HCT116 (cell line): ENCODE results near the gene SEC14L1. TPM values are rescaled to one million over a fixed set of nuclear protein-coding genes. Genes with fewer than 3 reads are reported as not detected.
A peak's percentile ranks its signal among the peaks of the same experiment; 100 is the strongest.

ENCODE experiments used
- ATAC-seq: fragments of 200-7000 bp; cut with Tn5 transposase; 2 replicates; pipeline ENCODE4 v1.9.1; 2020; ENCODE audit warnings: mild to moderate bottlenecking, moderate library complexity
- BruUV-seq: library from RNA; stranded (reverse); fragments of 400-500 nt; replicated peaks from 2 replicates; lab custom pipeline; 2021; lab: Mats Ljungman, UMichigan
- CTCF ChIA-PET: fragments of 300-600 bp; sonication (Branson Sonifier 250); formaldehyde crosslinking; loops from one replicate; lab custom pipeline; 2021; ENCODE audit warnings: antibody characterized with exemption; lab: Charles Lee
- POLR2A ChIA-PET: fragments of 300-600, 350-600 bp; sonication (Branson Sonifier 250); formaldehyde crosslinking; loops from one replicate; lab custom pipeline; 2021; ENCODE audit warnings: antibody characterized with exemption; lab: Charles Lee
- RAD21 ChIA-PET, 2 experiments: fragments of 300-600 bp; sonication (Branson Sonifier 250); formaldehyde crosslinking; loops; one replicate each; lab custom pipeline; 2023; ENCODE audit warnings: low total read pairs in 2 of 2; ENCODE audit not compliant: uncharacterized antibody in 2 of 2, unreplicated experiment in 2 of 2, low non-redundant PET in 1 of 2; lab: Charles Lee
- DNase-seq: peaks from one replicate; pipeline ENCODE4 v3.0.0-alpha.2; 2010; ENCODE audit warnings: low read depth, low spot score
- H2AFZ ChIP-seq: fragments of 200-600 bp; shearing (Covaris generic), sonication (generic); 2 replicates; pipeline ENCODE4 v1.6.1; 2017; ENCODE audit warnings: low read depth, mixed run types, mixed read lengths, antibody characterized with exemption, low read length; ENCODE audit not compliant: poor library complexity, severe bottlenecking
- H3K27ac ChIP-seq: 2 replicates; pipeline ENCODE4 v1.5.1; 2012; ENCODE audit warnings: low read depth, low read length
- H3K27me3 ChIP-seq: fragments of 200-600 bp; sonication (generic); 2 replicates; pipeline ENCODE4 v1.6.1; 2016; ENCODE audit warnings: mixed run types, low read length, mixed read lengths; ENCODE audit not compliant: insufficient read depth
- H3K36me3 ChIP-seq, 2 experiments: fragments of 200-500 bp in 1 of 2; fragments of 200-600 bp in 1 of 2; sonication (Bioruptor generic) in 1 of 2; sonication (generic) in 1 of 2; 2 replicates each; pipeline versions ENCODE4 v1.5.1 to v1.6.1; 2014 to 2016; ENCODE audit warnings: low read length in 2 of 2, inconsistent platforms in 1 of 2, mixed read lengths in 1 of 2, mixed run types in 1 of 2; ENCODE audit not compliant: insufficient read depth in 2 of 2, control insufficient read depth in 1 of 2
- H3K4me1 ChIP-seq, 2 experiments: fragments of 200-600 bp in 1 of 2; sonication (generic) in 1 of 2; 2 replicates each; pipeline versions ENCODE4 v1.5.1 to v1.6.1; 2012 to 2017; ENCODE audit warnings: low read length in 2 of 2, inconsistent platforms in 1 of 2, mild to moderate bottlenecking in 1 of 2, mixed read lengths in 1 of 2, mixed run types in 1 of 2, moderate library complexity in 1 of 2; ENCODE audit not compliant: insufficient read depth in 2 of 2, control insufficient read depth in 1 of 2
- H3K4me2 ChIP-seq: fragments of 200-600 bp; sonication (generic); 2 replicates; pipeline ENCODE4 v1.6.1; 2017; ENCODE audit warnings: mixed run types, low read length, mixed read lengths
- H3K4me3 ChIP-seq, 2 experiments: fragments of 200-600 bp in 1 of 2; sonication (generic) in 1 of 2; replicated peaks in 1 of 2; 2 replicates each; pipeline ENCODE4 v1.5.1; 2011 to 2016; ENCODE audit warnings: low read length in 2 of 2, control low read depth in 1 of 2, low read depth in 1 of 2, mild to moderate bottlenecking in 1 of 2, mixed read lengths in 1 of 2, mixed run types in 1 of 2
- H3K79me2 ChIP-seq: fragments of 200-600 bp; sonication (generic); 2 replicates; pipeline ENCODE4 v1.6.1; 2017; ENCODE audit warnings: mild to moderate bottlenecking, mixed run types, low read length, moderate library complexity, mixed read lengths; ENCODE audit not compliant: insufficient read depth
- H3K9ac ChIP-seq: fragments of 200-600 bp; sonication (generic); 2 replicates; pipeline ENCODE4 v1.6.1; 2016; ENCODE audit warnings: low read length, mixed read lengths
- H3K9me2 ChIP-seq: fragments of 200-600 bp; sonication (generic), shearing (Covaris generic); 2 replicates; pipeline ENCODE4 v1.6.1; 2017; ENCODE audit warnings: mixed run types, mild to moderate bottlenecking, moderate library complexity; ENCODE audit not compliant: insufficient read depth
- H3K9me3 ChIP-seq, 2 experiments: fragments of 200-500 bp in 1 of 2; fragments of 200-600 bp in 1 of 2; sonication (Bioruptor generic) in 1 of 2; sonication (generic) in 1 of 2; 2 replicates each; pipeline ENCODE4 v1.6.1; 2014 to 2017; ENCODE audit warnings: low read length in 2 of 2, mixed read lengths in 2 of 2, inconsistent platforms in 1 of 2, low read depth in 1 of 2, mild to moderate bottlenecking in 1 of 2, mixed run types in 1 of 2, moderate library complexity in 1 of 2; ENCODE audit not compliant: control insufficient read depth in 1 of 2, insufficient read depth in 1 of 2
- H4K20me1 ChIP-seq: fragments of 200-600 bp; sonication (generic), shearing (Covaris generic); 2 replicates; pipeline ENCODE4 v1.6.1; 2017; ENCODE audit warnings: mixed run types, mild to moderate bottlenecking, moderate library complexity; ENCODE audit not compliant: insufficient read depth
- CEBPB ChIP-seq: IDR thresholded peaks from 2 replicates; pipeline ENCODE4 v1.6.1; 2012; ENCODE audit warnings: low read depth
- EZH2 ChIP-seq: fragments of 200-600 bp; sonication (generic); IDR thresholded peaks from 2 replicates; pipeline ENCODE4 v1.6.1; 2017; ENCODE audit warnings: antibody characterized with exemption, mixed run types
- POLR2AphosphoS5 ChIP-seq: IDR thresholded peaks from 2 replicates; pipeline ENCODE4 v1.6.1; 2011; ENCODE audit warnings: mild to moderate bottlenecking, low read depth, low read length, moderate library complexity
- RAD21 ChIP-seq: IDR thresholded peaks from 2 replicates; pipeline ENCODE4 v1.6.1; 2012; ENCODE audit warnings: low read depth, mild to moderate bottlenecking
- YY1 ChIP-seq: IDR thresholded peaks from 2 replicates; pipeline ENCODE4 v1.6.1; 2011; ENCODE audit warnings: low read length, low read depth, moderate library complexity, mild to moderate bottlenecking; ENCODE audit not compliant: insufficient replicate concordance; ENCODE audit errors: extremely low read depth
- ZNF274 ChIP-seq: fragments of 200-500 bp; sonication (Bioruptor generic); IDR thresholded peaks from 2 replicates; pipeline ENCODE4 v1.6.1; 2014; ENCODE audit warnings: mild to moderate bottlenecking, low read depth, low read length, inconsistent platforms
- intact Hi-C: fragments of 100-400 bp; cut with micrococcal nuclease; formaldehyde crosslinking; loops from 2 replicates; pipeline ENCODE4 v1.10.0; 2022
- total RNA-seq: library from RNA; stranded (reverse); gene quantifications from one replicate; pipeline ENCODE4 v1.2.1, GENCODE V29; 2021; ENCODE audit not compliant: unreplicated experiment
- TF ChIP-seq, protein P1 (sequence below): IDR thresholded peaks from 2 replicates; pipeline ENCODE4 v1.6.1; 2011; ENCODE audit warnings: mild to moderate bottlenecking, low read length, moderate library complexity; ENCODE audit not compliant: insufficient replicate concordance; ENCODE audit errors: extremely low read depth
- TF ChIP-seq, protein P2 (sequence below), 3 experiments: fragments of 200-600 bp in 1 of 3; sonication (generic) in 1 of 3; IDR thresholded peaks in 2 of 3; conservative IDR thresholded peaks in 1 of 3; 2 replicates each; pipeline ENCODE4 v1.5.1; 2012 to 2017; ENCODE audit warnings: low read depth in 2 of 3, low read length in 2 of 3, antibody characterized with exemption in 1 of 3, borderline replicate concordance in 1 of 3, control low read depth in 1 of 3, mild to moderate bottlenecking in 1 of 3, mixed read lengths in 1 of 3, mixed run types in 1 of 3, moderate library complexity in 1 of 3; ENCODE audit not compliant: insufficient read depth in 1 of 3

Gene SEC14L1
- total RNA-seq, 1 experiment from 2014 or later, result 59.7 TPM

DNA sequence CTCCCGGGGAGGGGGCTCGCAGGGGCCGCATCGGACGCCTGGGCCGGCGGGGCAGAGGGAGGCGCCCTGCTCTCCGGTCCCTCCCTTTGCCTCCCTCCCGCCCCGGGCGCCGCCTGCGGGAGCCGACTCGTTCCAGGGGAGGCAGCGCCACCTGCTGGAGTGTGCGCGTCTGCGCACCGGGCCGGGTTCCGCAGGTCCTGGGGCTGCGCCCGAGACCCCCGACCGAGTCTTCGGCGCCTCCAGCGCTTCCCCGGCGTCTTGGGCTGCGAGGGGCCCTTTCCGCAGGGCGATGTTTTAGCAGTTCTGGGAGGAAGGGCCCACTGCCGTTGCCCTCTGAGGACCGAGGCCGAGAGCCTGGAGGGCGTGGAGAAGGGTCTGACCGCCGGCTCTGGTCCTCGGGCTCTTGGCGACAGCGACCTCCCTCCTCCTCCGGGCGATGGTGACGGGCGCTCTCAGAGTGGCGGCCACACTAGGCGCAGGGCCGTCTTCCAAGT, 106.3 kb downstream of the SEC14L1 start:
- H3K4me3 ChIP-seq, result peak overlapping the region; percentile 38 to 53
- H3K9me3 ChIP-seq, result no peaks in the 10 kb centered on the region
- H3K9me2 ChIP-seq, result no peaks in the 10 kb centered on the region
- H3K79me2 ChIP-seq, result no peaks in the 10 kb centered on the region
- ChIA-PET CTCF (interaction anchor here (0.7 to 1.1 kb wide), 4 partner anchors 9 to 163 kb away, joined by 3 to 8 read pairs (median 3); no protein-coding TSS in a partner anchor), RAD21 (no interaction called here), POLR2A (interaction anchor here (1.0 kb wide), 1 partner anchor 160 kb away, joined by 4 read pairs; no protein-coding TSS in a partner anchor)
- H3K27ac ChIP-seq, result no peak overlapping the region; the same call in 1 of the 2 replicates
- peaks cover 0 to 16% of the 10 kb centered on the region in 2 experiments; a peak in 1 of 4 replicates for H3K4me1 ChIP-seq
- H4K20me1 ChIP-seq, result no peaks in the 10 kb centered on the region
- peak; percentile 30; the same call in 1 of the 2 replicates for TF ChIP-seq POLR2AphosphoS5
- TF ChIP-seq, protein P1, sequence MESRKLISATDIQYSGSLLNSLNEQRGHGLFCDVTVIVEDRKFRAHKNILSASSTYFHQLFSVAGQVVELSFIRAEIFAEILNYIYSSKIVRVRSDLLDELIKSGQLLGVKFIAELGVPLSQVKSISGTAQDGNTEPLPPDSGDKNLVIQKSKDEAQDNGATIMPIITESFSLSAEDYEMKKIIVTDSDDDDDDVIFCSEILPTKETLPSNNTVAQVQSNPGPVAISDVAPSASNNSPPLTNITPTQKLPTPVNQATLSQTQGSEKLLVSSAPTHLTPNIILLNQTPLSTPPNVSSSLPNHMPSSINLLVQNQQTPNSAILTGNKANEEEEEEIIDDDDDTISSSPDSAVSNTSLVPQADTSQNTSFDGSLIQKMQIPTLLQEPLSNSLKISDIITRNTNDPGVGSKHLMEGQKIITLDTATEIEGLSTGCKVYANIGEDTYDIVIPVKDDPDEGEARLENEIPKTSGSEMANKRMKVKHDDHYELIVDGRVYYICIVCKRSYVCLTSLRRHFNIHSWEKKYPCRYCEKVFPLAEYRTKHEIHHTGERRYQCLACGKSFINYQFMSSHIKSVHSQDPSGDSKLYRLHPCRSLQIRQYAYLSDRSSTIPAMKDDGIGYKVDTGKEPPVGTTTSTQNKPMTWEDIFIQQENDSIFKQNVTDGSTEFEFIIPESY, result no peak
- TF ChIP-seq, protein P2, sequence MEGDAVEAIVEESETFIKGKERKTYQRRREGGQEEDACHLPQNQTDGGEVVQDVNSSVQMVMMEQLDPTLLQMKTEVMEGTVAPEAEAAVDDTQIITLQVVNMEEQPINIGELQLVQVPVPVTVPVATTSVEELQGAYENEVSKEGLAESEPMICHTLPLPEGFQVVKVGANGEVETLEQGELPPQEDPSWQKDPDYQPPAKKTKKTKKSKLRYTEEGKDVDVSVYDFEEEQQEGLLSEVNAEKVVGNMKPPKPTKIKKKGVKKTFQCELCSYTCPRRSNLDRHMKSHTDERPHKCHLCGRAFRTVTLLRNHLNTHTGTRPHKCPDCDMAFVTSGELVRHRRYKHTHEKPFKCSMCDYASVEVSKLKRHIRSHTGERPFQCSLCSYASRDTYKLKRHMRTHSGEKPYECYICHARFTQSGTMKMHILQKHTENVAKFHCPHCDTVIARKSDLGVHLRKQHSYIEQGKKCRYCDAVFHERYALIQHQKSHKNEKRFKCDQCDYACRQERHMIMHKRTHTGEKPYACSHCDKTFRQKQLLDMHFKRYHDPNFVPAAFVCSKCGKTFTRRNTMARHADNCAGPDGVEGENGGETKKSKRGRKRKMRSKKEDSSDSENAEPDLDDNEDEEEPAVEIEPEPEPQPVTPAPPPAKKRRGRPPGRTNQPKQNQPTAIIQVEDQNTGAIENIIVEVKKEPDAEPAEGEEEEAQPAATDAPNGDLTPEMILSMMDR (IDR thresholded peaks at IDR 0.05 in 2 of 3, conservative IDR thresholded peaks at IDR 0.05 in 1 of 3; ENCODE audit: borderline replicate concordance in 1 of 3, insufficient read depth in 1 of 3, low read depth in 2 of 3, low read length in 2 of 3), result peak; percentile 90 to 97 (median 91)
- no peak for TF ChIP-seq CEBPB
- peak; percentile 96 for TF ChIP-seq RAD21
- TF ChIP-seq ZNF274, result no peak
- TF ChIP-seq EZH2, result no peak
- peak; percentile 19 for TF ChIP-seq YY1
- ATAC-seq (peak; percentile 96), DNase-seq (peak; percentile 60)
- intact Hi-C loops, result loop anchor here (1.0 to 5.0 kb wide), 4 partner anchors 161 to 375 kb away; no protein-coding TSS in a partner anchor
- no peaks in the 10 kb centered on the region for H3K36me3 ChIP-seq
- H3K9ac ChIP-seq, result peak overlapping the region; percentile 28; the same call in 1 of the 2 replicates
- H3K27me3 ChIP-seq, result no peaks in the 10 kb centered on the region
- H2AFZ ChIP-seq, result peak overlapping the region; percentile 44
- peak overlapping the region; percentile 83 for H3K4me2 ChIP-seq
- no TSS peak for BruUV-seq
